Breast epithelium (tissue), 3 donors: ENCODE data around the gene CIT.

Experiments used
- CTCF ChIP-seq, 3 donors: fragments of 450-650 bp; IDR thresholded peaks; one replicate each; pipeline ENCODE4 v1.5.1; 2016 to 2017; ENCODE audit warnings: antibody characterized with exemption in 3 of 3, mild to moderate bottlenecking in 3 of 3, moderate library complexity in 3 of 3
- POLR2A ChIP-seq: fragments of 450-650 bp; IDR thresholded peaks from one replicate; pipeline ENCODE4 v1.6.1; 2016; ENCODE audit warnings: antibody characterized with exemption, mild to moderate bottlenecking, moderate library complexity

GRCh38 chr12:119712721-119713120 is 164.4 kb downstream of the CIT start:
- TF ChIP-seq CTCF (IDR thresholded peaks at IDR 0.05): no peak
- TF ChIP-seq POLR2A: no peak
